SIG-M5 treated with dmso at 0.1 percent for 504 hours (cell line): Measurements from ENCODE around the gene SLC50A1.

Experiments used
- DNase-seq: peaks from one replicate; lab custom pipeline; 2025; ENCODE audit not compliant: unreplicated experiment; lab: John Stamatoyannopoulos, UW

SLC50A1 gene

GRCh38 chr1:155182052-155182550 lies 46.4 kb downstream of the SLC50A1 start:
- no peak for DNase-seq

- no peak for DNase-seq
Measured at GRCh38 chr1:155183775-155184221, 48.1 kb downstream of the SLC50A1 start.

GRCh38 chr1:155184351-155184811 lies 48.7 kb downstream of the SLC50A1 start:
- no peak for DNase-seq

- DNase-seq = peak; percentile 90
Measured at GRCh38 chr1:155184835-155185782, 49.5 kb downstream of the SLC50A1 start.

- DNase-seq = no peak
Measured at GRCh38 chr1:155185783-155186066, 50.1 kb downstream of the SLC50A1 start.

GRCh38 chr1:155186067-155186793 lies 50.6 kb downstream of the SLC50A1 start:
- no peak for DNase-seq

- no peak for DNase-seq
Measured at GRCh38 chr1:155186794-155187455, 51.3 kb downstream of the SLC50A1 start.

- no peak for DNase-seq
Measured at GRCh38 chr1:155187456-155187891, 51.8 kb downstream of the SLC50A1 start.

GRCh38 chr1:155188268-155188667 lies 52.6 kb downstream of the SLC50A1 start:
- DNase-seq = no peak
